Bladder microvascular endothelial cell (primary cell): ENCODE data around the gene EIF4E3. TPM values are rescaled to one million over a fixed set of nuclear protein-coding genes. Genes with fewer than 3 reads are reported as not detected.

Experiments used
- total RNA-seq: library from RNA; depleted of rRNA; stranded (reverse); fragments of >200 nt; gene quantifications from 2 replicates; pipeline ENCODE4 v1.2.3, GENCODE V29; 2014

Gene EIF4E3
- 1.6 and 1.9 TPM in 2 replicates for total RNA-seq

GRCh38 chr3:71725271-71725991, at the start of gene EIF4E3:
Gene EIF4E3 (minus strand): TSS chr3:71725402. CDS start chr3:71725367, 35 bp downstream.

GRCh38 chr3:71753701-71754609, 28.8 kb upstream of the EIF4E3 start, which contains the start of gene GPR27:
Gene GPR27 (plus strand): TSS chr3:71753855. CDS start chr3:71754050, 195 bp downstream.

Other genes starting within 250 kb of the EIF4E3 start
- 27.7 and 88.0 TPM in 2 replicates for gene FOXP1, start 141.7 kb downstream of the EIF4E3 start, total RNA-seq
- gene GPR27, start 28.5 kb upstream of the EIF4E3 start, total RNA-seq: not detected in 2 replicates
- not detected in 2 replicates for gene PROK2, start 59.7 kb upstream of the EIF4E3 start, total RNA-seq